Measurements from ENCODE around the gene NOL4L.

DNA sequence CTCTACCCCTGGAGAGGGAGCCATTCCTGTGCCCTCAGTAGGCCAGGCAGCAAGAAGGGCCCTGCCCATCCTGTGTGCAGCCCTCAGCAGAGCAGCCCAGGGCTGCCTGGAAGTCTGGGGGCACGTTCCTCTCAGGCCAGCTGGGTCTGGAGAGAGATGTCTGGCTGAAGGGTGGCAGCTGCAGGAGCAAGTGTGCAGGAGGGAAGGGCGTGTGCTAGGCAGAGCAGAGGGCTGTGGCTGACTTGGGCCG is 62.7 kb downstream of the NOL4L start:
- TF ChIP-seq, protein P1, sequence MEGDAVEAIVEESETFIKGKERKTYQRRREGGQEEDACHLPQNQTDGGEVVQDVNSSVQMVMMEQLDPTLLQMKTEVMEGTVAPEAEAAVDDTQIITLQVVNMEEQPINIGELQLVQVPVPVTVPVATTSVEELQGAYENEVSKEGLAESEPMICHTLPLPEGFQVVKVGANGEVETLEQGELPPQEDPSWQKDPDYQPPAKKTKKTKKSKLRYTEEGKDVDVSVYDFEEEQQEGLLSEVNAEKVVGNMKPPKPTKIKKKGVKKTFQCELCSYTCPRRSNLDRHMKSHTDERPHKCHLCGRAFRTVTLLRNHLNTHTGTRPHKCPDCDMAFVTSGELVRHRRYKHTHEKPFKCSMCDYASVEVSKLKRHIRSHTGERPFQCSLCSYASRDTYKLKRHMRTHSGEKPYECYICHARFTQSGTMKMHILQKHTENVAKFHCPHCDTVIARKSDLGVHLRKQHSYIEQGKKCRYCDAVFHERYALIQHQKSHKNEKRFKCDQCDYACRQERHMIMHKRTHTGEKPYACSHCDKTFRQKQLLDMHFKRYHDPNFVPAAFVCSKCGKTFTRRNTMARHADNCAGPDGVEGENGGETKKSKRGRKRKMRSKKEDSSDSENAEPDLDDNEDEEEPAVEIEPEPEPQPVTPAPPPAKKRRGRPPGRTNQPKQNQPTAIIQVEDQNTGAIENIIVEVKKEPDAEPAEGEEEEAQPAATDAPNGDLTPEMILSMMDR (IDR thresholded peaks at IDR 0.05; ENCODE audit: insufficient read depth, low read length), result no peak
- no peak for TF ChIP-seq REST (IDR thresholded peaks at IDR 0.05; ENCODE audit: insufficient replicate concordance, low read depth)
- TF ChIP-seq POLR2AphosphoS5 (IDR thresholded peaks at IDR 0.05; ENCODE audit: low read depth), result no peak

All from HL-60 (cell line).